ENCODE results near the gene MTHFD1L. TPM values are rescaled to one million over a fixed set of nuclear protein-coding genes. Genes with fewer than 3 reads are reported as not detected.

Gene MTHFD1L
- total and polyA plus RNA-seq, 8 donors, result 1.8 to 16.3 (median 8.8) TPM

DNA sequence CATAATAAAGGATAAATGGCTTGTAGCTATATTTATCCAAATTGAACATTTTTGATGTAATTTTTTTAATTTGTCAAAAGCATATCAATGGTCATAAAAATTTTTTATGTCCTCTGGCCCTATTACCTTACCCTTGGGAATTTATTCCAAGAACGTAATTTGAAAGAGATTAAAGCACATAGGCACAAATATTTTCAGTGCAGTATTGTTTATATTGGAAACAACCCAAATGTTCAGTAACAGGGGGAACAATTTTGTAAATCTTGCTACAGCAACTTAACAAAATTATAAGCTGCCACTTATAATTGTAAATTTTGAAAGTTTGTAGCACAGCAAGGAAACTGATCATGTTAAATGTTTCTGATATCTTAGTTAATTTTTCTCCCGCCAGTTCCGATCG is 142.4 kb downstream of the MTHFD1L start:
- Histone ChIP-seq H3K36me3 (no peaks in the 10 kb centered on the region), H3K27me3 (no peaks in the 10 kb centered on the region), H3K9me3 (no peaks in the 10 kb centered on the region), H3K4me3 (no peak overlapping the region), H3K27ac (no peak overlapping the region), H3K4me1 (peaks cover 11 to 18% (median 17%) of the 10 kb centered on the region in 4 donors)
- intact Hi-C loops (cut with DNase I; ENCODE audit: low total_unique reads), result loop anchor here (10.0 kb wide), 1 partner anchor 113 kb away; no protein-coding TSS in a partner anchor
- TF ChIP-seq POLR2AphosphoS5 (IDR thresholded peaks at IDR 0.05) (no peak), EP300 (IDR thresholded peaks at IDR 0.05) (no peak), POLR2A (IDR thresholded peaks at IDR 0.05) (no peak)
- TF ChIP-seq, protein P1, sequence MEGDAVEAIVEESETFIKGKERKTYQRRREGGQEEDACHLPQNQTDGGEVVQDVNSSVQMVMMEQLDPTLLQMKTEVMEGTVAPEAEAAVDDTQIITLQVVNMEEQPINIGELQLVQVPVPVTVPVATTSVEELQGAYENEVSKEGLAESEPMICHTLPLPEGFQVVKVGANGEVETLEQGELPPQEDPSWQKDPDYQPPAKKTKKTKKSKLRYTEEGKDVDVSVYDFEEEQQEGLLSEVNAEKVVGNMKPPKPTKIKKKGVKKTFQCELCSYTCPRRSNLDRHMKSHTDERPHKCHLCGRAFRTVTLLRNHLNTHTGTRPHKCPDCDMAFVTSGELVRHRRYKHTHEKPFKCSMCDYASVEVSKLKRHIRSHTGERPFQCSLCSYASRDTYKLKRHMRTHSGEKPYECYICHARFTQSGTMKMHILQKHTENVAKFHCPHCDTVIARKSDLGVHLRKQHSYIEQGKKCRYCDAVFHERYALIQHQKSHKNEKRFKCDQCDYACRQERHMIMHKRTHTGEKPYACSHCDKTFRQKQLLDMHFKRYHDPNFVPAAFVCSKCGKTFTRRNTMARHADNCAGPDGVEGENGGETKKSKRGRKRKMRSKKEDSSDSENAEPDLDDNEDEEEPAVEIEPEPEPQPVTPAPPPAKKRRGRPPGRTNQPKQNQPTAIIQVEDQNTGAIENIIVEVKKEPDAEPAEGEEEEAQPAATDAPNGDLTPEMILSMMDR (IDR thresholded peaks at IDR 0.05), result no peak
- 46 to 68% (median 55%) methylated on average over 4 of the region's 4 CpGs for WGBS, 5 donors
- DNase-seq, result no peak

DNA sequence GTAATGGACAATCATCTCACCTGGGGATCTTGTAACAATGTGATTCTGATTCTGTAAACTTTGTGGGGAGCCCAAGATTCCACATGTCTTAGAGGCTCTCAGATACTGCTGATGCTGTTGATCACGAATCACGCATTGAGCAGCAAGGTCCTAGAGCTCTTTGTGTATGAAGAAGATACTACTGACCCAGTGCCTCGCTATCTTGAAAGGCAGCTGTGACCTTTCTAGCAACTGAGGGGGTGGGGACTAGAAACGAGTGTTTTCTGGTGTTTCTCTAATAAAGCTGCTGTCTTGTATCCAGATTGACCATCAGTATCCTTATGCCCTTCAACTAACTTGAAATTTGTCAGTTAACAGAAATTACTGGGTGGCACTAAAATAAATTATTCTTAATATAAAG is 142.9 kb downstream of the MTHFD1L start:
- H3K4me1 ChIP-seq, result peaks cover 11 to 18% (median 17%) of the 10 kb centered on the region in 4 donors
- TF ChIP-seq POLR2A (IDR thresholded peaks at IDR 0.05) (no peak), POLR2AphosphoS5 (IDR thresholded peaks at IDR 0.05) (no peak), EP300 (IDR thresholded peaks at IDR 0.05) (no peak)
- TF ChIP-seq, protein P1 (IDR thresholded peaks at IDR 0.05), result no peak
- 81 to 91% (median 85%) methylated on average over 4 of the region's 4 CpGs for WGBS, 5 donors
- no peaks in the 10 kb centered on the region for H3K36me3 ChIP-seq
- intact Hi-C loops (cut with DNase I; ENCODE audit: low total_unique reads), result loop anchor here (10.0 kb wide), 1 partner anchor 114 kb away; no protein-coding TSS in a partner anchor
- H3K27me3 ChIP-seq, result no peaks in the 10 kb centered on the region
- no peak overlapping the region for H3K4me3 ChIP-seq
- DNase-seq, result no peak
- no peak overlapping the region for H3K27ac ChIP-seq
- no peaks in the 10 kb centered on the region for H3K9me3 ChIP-seq

DNA sequence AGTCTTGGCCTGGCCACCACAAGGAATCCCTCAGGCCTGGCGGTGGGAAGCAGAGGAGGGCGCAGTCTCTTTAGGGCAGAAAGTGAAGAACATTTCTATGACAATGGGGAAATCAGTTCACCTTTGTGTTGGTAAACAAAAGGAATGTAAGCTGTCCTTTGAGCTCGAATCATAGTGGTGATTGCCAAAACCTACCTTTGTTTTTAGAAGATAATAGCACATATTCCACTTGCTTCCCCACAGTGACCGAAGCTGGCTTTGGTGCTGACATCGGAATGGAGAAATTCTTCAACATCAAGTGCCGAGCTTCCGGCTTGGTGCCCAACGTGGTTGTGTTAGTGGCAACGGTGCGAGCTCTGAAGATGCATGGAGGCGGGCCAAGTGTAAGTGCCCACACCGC is 144.1 kb downstream of the MTHFD1L start:
- H3K27ac ChIP-seq, result no peak overlapping the region
- H3K4me3 ChIP-seq, result no peak overlapping the region
- peaks cover 8 to 13% (median 12%) of the 10 kb centered on the region in 4 donors for H3K4me1 ChIP-seq
- TF ChIP-seq EP300 (IDR thresholded peaks at IDR 0.05) (no peak), POLR2AphosphoS5 (IDR thresholded peaks at IDR 0.05) (no peak), POLR2A (IDR thresholded peaks at IDR 0.05) (no peak)
- TF ChIP-seq, protein P1 (IDR thresholded peaks at IDR 0.05), result no peak
- no peaks in the 10 kb centered on the region for H3K27me3 ChIP-seq
- 87 to 94% (median 90%) methylated on average over 12 of the region's 12 CpGs for WGBS, 5 donors
- intact Hi-C loops (cut with DNase I; ENCODE audit: low total_unique reads), result loop anchor here (10.0 kb wide), 1 partner anchor 115 kb away; no protein-coding TSS in a partner anchor
- DNase-seq, result no peak
- H3K36me3 ChIP-seq, result no peaks in the 10 kb centered on the region
- no peaks in the 10 kb centered on the region for H3K9me3 ChIP-seq

DNA sequence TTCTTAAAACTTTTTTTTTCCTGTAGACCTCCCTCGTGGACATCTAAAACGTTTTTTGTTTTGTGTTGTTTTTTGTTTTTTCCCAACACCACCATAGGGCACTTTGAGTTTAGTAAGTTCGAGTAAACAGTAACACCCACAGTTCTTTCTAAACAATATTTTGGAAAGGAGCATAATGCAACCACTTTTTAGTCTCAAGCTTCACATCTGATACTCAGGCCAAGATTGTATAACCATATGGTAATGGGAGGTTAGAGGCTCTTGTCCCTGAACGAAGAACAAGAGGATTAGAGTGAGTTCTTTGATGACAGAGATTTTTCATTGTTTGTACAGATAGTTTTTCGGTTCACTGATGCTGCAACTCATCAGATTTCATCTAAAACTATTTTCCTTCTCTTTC is 144.6 kb downstream of the MTHFD1L start:
- intact Hi-C loops (cut with DNase I; ENCODE audit: low total_unique reads), result no loop called here
- no peak overlapping the region for H3K27ac ChIP-seq
- no peak overlapping the region for H3K4me3 ChIP-seq
- H3K4me1 ChIP-seq, result peaks cover 3 to 12% (median 11%) of the 10 kb centered on the region in 4 donors
- 63 to 79% (median 72%) methylated on average over 5 of the region's 5 CpGs for WGBS, 5 donors
- TF ChIP-seq POLR2A (IDR thresholded peaks at IDR 0.05) (no peak), EP300 (IDR thresholded peaks at IDR 0.05) (no peak), POLR2AphosphoS5 (IDR thresholded peaks at IDR 0.05) (no peak)
- TF ChIP-seq, protein P1 (IDR thresholded peaks at IDR 0.05), result no peak
- H3K9me3 ChIP-seq, result no peaks in the 10 kb centered on the region
- no peaks in the 10 kb centered on the region for H3K27me3 ChIP-seq
- no peaks in the 10 kb centered on the region for H3K36me3 ChIP-seq
- no peak for DNase-seq

Measured in stomach (tissue), 9 donors.